NCI-H1930 (cell line): ENCODE results near the gene RPL35.

ENCODE experiments used
- DNase-seq, 2 experiments: peaks; one replicate each; lab custom pipeline; 2025; lab: John Stamatoyannopoulos, UW

RPL35 gene

GRCh38 chr9:124861342-124862229, at the start of gene RPL35, which contains the start of gene ARPC5L:
RPL35 (minus strand) TSS chr9:124861957; CDS start chr9:124861912, 45 bp downstream.
ARPC5L (plus strand) TSS chr9:124862130; CDS start chr9:124869291, 7,161 bp downstream.
- peak; percentile 84 to 91 for DNase-seq

DNA sequence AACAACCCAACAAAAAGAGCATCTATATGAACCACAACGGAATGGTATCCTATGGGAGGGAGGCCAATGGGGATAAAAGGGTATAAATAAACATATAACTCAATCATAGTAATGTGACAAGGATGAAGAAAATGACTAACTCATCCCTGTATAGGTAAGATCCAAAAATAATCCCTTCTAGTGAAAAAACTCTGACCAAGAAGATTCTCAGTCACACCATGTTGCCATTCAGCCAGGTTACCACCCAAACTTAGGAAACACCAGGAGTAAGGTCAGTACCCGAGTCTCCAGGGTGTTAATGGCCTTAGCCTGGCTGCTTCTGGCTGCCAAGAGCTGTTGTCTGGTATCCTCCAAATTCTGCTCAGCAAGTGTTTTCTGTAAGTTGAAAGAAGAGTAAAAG, 46.3 kb upstream of the RPL35 start:
- no peak for DNase-seq

GRCh38 chr9:124906966-124907365, 45.2 kb upstream of the RPL35 start:
- no peak for DNase-seq

- no peak for DNase-seq
These were observed 38.1 kb upstream of the RPL35 start for GRCh38 chr9:124899845-124900244.

DNA sequence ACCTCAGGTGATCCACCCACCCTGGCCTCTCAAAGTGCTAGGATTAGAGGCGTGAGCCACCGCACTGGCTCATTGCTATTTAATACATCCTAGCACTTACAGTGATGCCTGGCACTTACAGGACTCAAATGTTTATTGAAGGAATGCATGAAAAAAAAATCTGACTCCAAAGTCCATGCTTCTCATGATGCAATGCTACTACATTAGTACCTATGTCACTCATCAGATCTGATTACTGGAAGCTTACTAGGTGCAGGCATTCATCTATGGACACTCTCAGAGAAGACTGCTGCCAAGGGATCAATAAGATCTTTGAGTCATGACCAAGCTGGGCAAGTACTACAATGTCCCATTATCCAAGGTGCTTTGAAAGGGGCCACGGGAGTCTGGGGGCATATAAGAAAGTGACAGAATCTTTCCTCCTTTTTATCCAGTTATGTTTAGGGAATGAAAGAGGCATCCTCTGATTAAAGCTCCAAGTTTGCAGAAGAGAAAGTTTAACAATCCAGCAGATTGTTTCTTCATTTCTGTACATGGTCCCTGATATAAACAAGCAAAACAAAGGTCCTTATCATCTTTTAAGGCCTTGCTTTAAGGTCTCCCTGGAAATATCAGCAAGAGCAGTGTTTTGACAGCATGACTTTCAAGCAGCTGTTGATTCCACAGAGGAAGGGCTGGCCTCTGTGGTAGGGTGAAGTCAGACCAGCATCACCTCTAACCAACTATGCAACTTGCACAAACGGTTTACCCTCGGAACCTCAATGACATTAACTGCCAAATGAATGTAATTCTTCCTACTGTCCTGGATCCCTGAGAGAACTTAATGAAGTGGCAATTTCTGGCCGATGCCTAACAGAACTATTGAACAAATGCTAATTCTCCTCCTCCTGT, 36.1 kb upstream of the RPL35 start:
- DNase-seq: no peak

- DNase-seq: no peak
These were observed 33.0 kb upstream of the RPL35 start for GRCh38 chr9:124894741-124895170.

DNA sequence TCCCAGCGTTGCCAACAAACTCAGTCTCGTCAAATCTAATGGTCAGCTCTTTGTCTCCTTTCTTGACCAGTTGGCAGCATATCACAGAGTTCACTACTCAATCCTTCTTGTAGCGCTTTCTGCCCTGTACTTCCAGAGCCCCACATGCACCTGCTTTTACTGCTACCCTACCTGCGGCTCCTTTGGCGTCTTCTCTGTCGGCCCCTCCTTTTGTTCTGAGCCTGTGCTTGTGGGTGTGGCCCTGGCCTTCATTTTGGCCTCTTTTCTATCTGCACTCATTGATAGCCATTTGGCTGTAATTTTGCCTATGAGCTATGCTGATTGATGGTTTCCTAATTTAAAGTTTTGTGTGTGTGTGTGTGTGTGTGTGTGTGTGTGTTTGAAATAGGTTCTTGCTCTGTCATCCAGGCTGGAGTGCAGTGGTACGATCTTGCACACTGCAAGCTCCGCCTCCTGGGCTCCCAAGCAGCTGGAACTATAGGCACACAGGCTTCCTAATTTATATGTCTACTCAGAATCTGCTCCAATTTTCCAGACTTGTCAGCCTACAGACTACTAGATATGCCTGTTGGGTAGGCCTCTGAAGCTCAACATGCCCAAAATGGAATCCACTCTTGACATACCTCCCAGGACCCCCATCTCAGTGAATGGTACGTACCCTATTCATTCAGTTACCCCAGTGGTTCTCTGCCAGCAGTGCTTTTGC, 32.4 kb upstream of the RPL35 start:
- DNase-seq: no peak

DNA sequence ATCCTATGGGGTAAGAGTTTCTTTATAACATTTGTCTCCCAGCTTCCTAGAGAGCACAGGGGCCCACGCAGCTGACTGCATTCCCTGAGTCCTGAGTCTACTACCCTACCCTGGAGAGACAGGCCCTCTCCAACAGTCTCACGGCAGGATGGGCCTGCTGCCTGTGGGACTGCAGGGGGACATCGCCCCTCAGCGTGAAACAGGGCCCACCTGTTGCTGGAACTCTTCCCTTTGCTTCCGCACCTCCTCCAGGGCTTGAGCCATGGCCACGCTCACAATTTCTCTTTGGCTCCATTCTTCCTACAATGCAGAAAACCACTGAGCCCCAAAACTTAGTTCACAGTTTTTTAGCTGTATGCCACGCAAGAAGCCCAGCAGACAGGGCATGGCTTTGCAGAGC, 28.4 kb upstream of the RPL35 start:
- no peak for DNase-seq

DNA sequence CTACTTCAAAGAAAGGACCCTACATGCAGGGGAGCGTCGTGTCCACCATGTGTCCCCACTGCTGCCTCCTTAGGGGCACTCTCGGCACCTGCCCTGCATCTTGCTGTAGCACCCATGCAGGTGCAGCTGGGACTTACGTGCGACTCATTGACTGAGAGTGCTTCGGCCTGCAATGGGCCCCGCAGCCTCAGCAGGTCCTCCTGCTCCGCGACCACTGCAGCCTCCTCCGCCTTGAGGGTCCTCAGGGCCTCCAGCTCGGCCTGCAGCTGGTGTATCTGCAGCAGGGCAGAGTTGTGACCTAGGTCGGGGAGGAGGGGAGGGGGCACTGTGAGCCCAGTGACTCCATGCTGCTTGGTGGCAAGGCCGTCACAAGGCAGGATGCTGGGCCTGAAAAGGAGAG, 27.2 kb upstream of the RPL35 start:
- no peak for DNase-seq

- no peak for DNase-seq
These were observed 26.1 kb upstream of the RPL35 start for GRCh38 chr9:124887832-124888231.

GRCh38 chr9:124886866-124887492, 25.2 kb upstream of the RPL35 start:
- no peak for DNase-seq

GRCh38 chr9:124886461-124886860, 24.7 kb upstream of the RPL35 start:
- DNase-seq: no peak

- DNase-seq: no peak
These were observed 23.8 kb upstream of the RPL35 start for GRCh38 chr9:124885551-124885950.

GRCh38 chr9:124884376-124884775, 22.6 kb upstream of the RPL35 start:
- DNase-seq: no peak

GRCh38 chr9:124882231-124882630, 20.5 kb upstream of the RPL35 start:
- DNase-seq: no peak

DNA sequence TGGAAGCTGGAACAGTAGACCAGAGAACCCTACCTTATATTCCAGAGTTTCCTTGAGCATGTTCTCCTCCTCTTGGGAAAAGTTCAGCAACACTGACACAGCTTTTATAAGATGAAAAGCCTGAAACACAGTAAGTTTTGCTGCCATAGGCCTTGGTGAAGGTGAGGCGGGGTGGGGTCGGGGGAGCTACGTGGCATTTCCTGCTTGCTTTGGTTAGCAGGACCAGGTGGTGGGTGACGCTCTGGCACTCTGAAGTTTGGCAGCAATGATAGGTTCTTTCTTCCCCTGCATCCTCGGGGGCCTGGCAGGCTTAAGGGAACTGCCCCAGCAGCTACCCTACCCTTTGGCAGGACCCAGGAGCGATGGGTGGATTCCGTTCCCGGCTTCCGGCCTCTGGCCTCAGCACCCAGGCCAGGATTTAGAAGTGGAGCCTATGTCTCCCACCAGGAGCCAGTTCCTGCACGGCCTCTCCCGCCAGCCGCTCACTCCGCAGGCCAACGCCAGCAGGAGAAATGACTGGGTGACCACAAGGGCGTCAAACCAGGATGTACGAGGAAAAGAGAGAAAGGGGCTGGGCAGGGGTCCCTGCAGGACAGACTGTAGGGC, 19.5 kb upstream of the RPL35 start:
- DNase-seq: no peak

GRCh38 chr9:124880501-124880900, 18.7 kb upstream of the RPL35 start:
- DNase-seq: no peak

DNA sequence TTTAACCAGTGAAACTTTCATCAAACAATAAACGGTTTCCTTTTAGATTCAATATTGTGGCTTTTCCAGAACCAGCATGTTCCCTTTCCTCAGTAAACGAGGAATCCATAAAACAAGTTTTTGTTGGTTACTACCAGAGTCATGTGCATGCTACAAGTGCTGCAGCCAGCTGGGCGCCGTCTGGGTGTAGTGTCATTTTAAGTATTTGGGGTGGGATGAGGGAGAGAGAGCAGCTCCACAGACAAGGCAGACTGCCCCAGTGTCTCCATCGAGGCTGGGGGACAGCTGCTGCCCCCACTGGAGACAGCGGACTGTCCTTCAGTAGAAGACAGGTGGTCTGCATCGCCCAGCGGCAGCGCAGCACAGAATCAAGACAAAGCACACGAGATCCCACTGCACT, 17.5 kb upstream of the RPL35 start:
- DNase-seq: no peak

DNA sequence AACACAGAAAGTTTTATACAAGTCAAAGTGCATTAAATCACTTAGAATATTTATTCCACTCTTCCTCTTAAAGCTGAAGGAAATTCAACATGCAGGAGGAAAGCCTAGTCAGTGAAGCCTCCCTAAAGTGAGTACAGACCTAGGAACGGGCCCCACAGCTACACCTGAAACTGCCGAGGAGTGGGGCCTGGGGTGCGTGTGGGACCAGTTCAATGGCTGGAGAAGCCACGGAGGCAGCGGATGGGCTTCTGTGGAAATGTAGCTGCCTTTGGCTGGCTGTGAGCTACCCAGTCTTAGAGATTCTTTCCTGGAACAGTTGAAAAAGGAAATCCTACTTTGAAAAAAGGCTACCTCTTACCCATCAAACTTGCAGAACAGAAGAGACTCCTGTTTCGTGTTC, 16.8 kb upstream of the RPL35 start:
- no peak for DNase-seq

DNA sequence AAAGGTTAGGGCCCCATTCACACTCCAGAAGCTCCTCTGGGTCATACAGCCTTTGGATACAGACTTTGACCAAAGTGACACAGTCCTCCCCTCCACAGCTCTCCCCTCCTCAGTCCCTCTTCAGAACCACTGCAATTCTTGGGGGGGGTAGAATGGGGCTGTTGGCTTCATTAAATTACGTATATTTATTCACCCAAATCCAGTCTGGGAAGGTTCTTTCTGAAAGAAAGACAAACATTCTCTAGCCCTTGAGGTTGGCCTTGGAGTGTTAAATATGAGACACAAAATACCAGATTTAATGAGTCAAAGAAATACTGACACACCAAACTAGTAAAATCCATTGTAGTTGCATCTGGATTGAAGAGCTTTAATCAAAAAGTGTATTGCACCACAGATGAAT, 16.3 kb upstream of the RPL35 start:
- DNase-seq: no peak
